Bronchial epithelial cell (primary cell): ENCODE data around the gene ZMAT3. TPM values are rescaled to one million over a fixed set of nuclear protein-coding genes. Genes with fewer than 3 reads are reported as not detected.
"Not testable (repeated sequence)": the region's sequence is repeated elsewhere in the genome, so short reads cannot be mapped to it uniquely, and the experiment has no call there.

Experiments
- DNase-seq: peaks from one replicate; pipeline ENCODE4 v3.0.0-alpha.2; 2010; ENCODE audit warnings: low read depth
- FAIRE-seq: peaks from 2 replicates; lab custom pipeline; 2011; peaks lifted over from hg19 to GRCh38; lab: Jason Lieb, UNC
- H3K27me3 ChIP-seq: 2 replicates; pipeline ENCODE4 v1.5.1; 2011; ENCODE audit warnings: low read length; ENCODE audit not compliant: control insufficient read depth, insufficient read depth
- H3K36me3 ChIP-seq: 2 replicates; pipeline ENCODE4 v1.5.1; 2011; ENCODE audit warnings: low read length; ENCODE audit not compliant: control insufficient read depth, insufficient read depth
- H3K4me3 ChIP-seq: 2 replicates; pipeline ENCODE4 v1.5.1; 2011; ENCODE audit warnings: mild to moderate bottlenecking, low read depth, low read length, control low read depth
- CTCF ChIP-seq: IDR thresholded peaks from 2 replicates; pipeline ENCODE4 v1.5.1; 2011; ENCODE audit warnings: mild to moderate bottlenecking, moderate library complexity, low read length, control low read depth, inconsistent platforms; ENCODE audit not compliant: insufficient read depth, severe bottlenecking
- total RNA-seq: library from RNA; depleted of rRNA; stranded (reverse); fragments of >200 nt; gene quantifications from 2 replicates; pipeline ENCODE4 v1.2.1, GENCODE V29; 2014

Gene ZMAT3
- total RNA-seq, 1 donor from 2014 or later: 15.3 TPM

- Histone ChIP-seq H3K4me3 (no peak overlapping the region), H3K27me3 (no peaks in the 10 kb centered on the region), H3K36me3 (peaks cover 1% of the 10 kb centered on the region)
- FAIRE-seq: no peak
- no peak for DNase-seq
- TF ChIP-seq CTCF: no peak
Observed at GRCh38 chr3:179045719-179046402, 25.7 kb downstream of the ZMAT3 start.

- FAIRE-seq, H3K4me3 ChIP-seq, H3K36me3 ChIP-seq, DNase-seq, H3K27me3 ChIP-seq: not testable (repeated sequence)
Observed at GRCh38 chr3:179038899-179039251, 32.7 kb downstream of the ZMAT3 start.

GRCh38 chr3:179038216-179038898 lies 33.3 kb downstream of the ZMAT3 start:
- FAIRE-seq: no peak
- no peak overlapping the region for H3K4me3 ChIP-seq

GRCh38 chr3:179037351-179037750 lies 34.3 kb downstream of the ZMAT3 start:
- Histone ChIP-seq H3K4me3 (no peak overlapping the region), H3K36me3 (no peaks in the 10 kb centered on the region), H3K27me3 (no peaks in the 10 kb centered on the region)
- no peak for TF ChIP-seq CTCF
- DNase-seq (peak; percentile 78), FAIRE-seq (peak; percentile 28)

More at GRCh38 chr3:179038216-179038898, 33.3 kb downstream of the ZMAT3 start:
- no peaks in the 10 kb centered on the region for H3K36me3 ChIP-seq
- H3K27me3 ChIP-seq: no peaks in the 10 kb centered on the region
- no peak for DNase-seq
- TF ChIP-seq CTCF: no peak

- H3K27me3 ChIP-seq: no peaks in the 10 kb centered on the region
- TF ChIP-seq CTCF: no peak
- DNase-seq (no peak), FAIRE-seq (no peak)
- no peak overlapping the region for H3K4me3 ChIP-seq
- H3K36me3 ChIP-seq: no peaks in the 10 kb centered on the region
Observed at GRCh38 chr3:179036626-179037300, 34.8 kb downstream of the ZMAT3 start.

GRCh38 chr3:179036226-179036625 lies 35.4 kb downstream of the ZMAT3 start:
- H3K27me3 ChIP-seq: no peaks in the 10 kb centered on the region
- H3K4me3 ChIP-seq: no peak overlapping the region
- FAIRE-seq: no peak
- H3K36me3 ChIP-seq: no peaks in the 10 kb centered on the region
- TF ChIP-seq CTCF: no peak
- DNase-seq: no peak
